A549 (cell line): ENCODE measurements around the gene CACNG7.

Experiments
- BHLHE40 ChIP-seq: IDR thresholded peaks from 2 replicates; pipeline ENCODE4 v1.6.1; 2012; ENCODE audit warnings: low read depth, low read length, inconsistent platforms
- EP300 ChIP-seq, 2 experiments: fragments of >200 bp; sonication (Bioruptor Twin); formaldehyde crosslinking; IDR thresholded peaks; 2 replicates in 1 of 2; 3 replicates in 1 of 2; pipeline ENCODE4 v1.6.1; 2016 to 2017
- POLR2A ChIP-seq: IDR thresholded peaks from 2 replicates; pipeline ENCODE4 v1.6.1; 2012; ENCODE audit warnings: mild to moderate bottlenecking, low read length
- RNF2 ChIP-seq: fragments of 200-600 bp; sonication (generic); IDR thresholded peaks from 2 replicates; pipeline ENCODE4 v1.6.1; 2016; ENCODE audit warnings: low read depth, mild to moderate bottlenecking, antibody characterized with exemption, moderate library complexity, borderline replicate concordance
- SREBF2 ChIP-seq: fragments of 450-650 bp; IDR thresholded peaks from 2 replicates; pipeline ENCODE4 v1.6.1; 2014; ENCODE audit warnings: mild to moderate bottlenecking, moderate library complexity
- TP53 ChIP-seq: fragments of 250-450 bp; sonication (Bioruptor Pico); IDR thresholded peaks from 2 replicates; pipeline ENCODE4 v1.5.0; 2021; ENCODE audit warnings: mild to moderate bottlenecking, moderate library complexity
- TF ChIP-seq, protein P1 (sequence below): fragments of >200 bp; sonication (Bioruptor Twin); formaldehyde crosslinking; IDR thresholded peaks from 3 replicates; pipeline ENCODE4 v1.5.1; 2016
- TF ChIP-seq, protein P2 (sequence below): fragments of 450-650 bp; IDR thresholded peaks from 2 replicates; pipeline ENCODE4 v1.6.1; 2014; ENCODE audit warnings: antibody characterized with exemption

- TF ChIP-seq, protein P1, sequence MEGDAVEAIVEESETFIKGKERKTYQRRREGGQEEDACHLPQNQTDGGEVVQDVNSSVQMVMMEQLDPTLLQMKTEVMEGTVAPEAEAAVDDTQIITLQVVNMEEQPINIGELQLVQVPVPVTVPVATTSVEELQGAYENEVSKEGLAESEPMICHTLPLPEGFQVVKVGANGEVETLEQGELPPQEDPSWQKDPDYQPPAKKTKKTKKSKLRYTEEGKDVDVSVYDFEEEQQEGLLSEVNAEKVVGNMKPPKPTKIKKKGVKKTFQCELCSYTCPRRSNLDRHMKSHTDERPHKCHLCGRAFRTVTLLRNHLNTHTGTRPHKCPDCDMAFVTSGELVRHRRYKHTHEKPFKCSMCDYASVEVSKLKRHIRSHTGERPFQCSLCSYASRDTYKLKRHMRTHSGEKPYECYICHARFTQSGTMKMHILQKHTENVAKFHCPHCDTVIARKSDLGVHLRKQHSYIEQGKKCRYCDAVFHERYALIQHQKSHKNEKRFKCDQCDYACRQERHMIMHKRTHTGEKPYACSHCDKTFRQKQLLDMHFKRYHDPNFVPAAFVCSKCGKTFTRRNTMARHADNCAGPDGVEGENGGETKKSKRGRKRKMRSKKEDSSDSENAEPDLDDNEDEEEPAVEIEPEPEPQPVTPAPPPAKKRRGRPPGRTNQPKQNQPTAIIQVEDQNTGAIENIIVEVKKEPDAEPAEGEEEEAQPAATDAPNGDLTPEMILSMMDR, result no peak
- TF ChIP-seq SREBF2 (no peak), POLR2A (no peak), BHLHE40 (no peak), EP300 (IDR thresholded peaks at IDR 0.05) (no peak), RNF2 (no peak), TP53 (CRISPR knock-in tag) (no peak)
- TF ChIP-seq, protein P2, sequence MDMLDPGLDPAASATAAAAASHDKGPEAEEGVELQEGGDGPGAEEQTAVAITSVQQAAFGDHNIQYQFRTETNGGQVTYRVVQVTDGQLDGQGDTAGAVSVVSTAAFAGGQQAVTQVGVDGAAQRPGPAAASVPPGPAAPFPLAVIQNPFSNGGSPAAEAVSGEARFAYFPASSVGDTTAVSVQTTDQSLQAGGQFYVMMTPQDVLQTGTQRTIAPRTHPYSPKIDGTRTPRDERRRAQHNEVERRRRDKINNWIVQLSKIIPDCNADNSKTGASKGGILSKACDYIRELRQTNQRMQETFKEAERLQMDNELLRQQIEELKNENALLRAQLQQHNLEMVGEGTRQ, result no peak
Measured at GRCh38 chr19:53915000-53915399, 5.9 kb downstream of the CACNG7 start.
